NCI-H2227 (cell line): Measurements from ENCODE around the gene FBXL7.

Experiments used
- DNase-seq: peaks from one replicate; lab custom pipeline; 2025; ENCODE audit not compliant: unreplicated experiment; lab: John Stamatoyannopoulos, UW

The FBXL7 gene

GRCh38 chr5:15983392-15983791 lies 483.4 kb downstream of the FBXL7 start:
- no peak for DNase-seq
